ENCODE data around the gene CCDC51. TPM values are rescaled to one million over a fixed set of nuclear protein-coding genes. Genes with fewer than 3 reads are reported as not detected.

The CCDC51 gene
- polyA plus RNA-seq, 1 of the 3 experiments (the other 2 are of a cell fraction), result 24.2 TPM

- Histone ChIP-seq H3K9ac (no peak overlapping the region), H3K4me2 (no peak overlapping the region), H3K79me2 (ENCODE audit: insufficient read depth) (no peaks in the 10 kb centered on the region), H3K27ac (ENCODE audit: low read depth in 2 of 2, low read length in 1 of 2) (no peak overlapping the region), H3K27me3 (ENCODE audit: insufficient read depth) (no peaks in the 10 kb centered on the region), H3K4me1 (ENCODE audit: control insufficient read depth in 1 of 2, insufficient read depth in 2 of 2, low read depth in 1 of 2, low read length in 1 of 2) (peaks cover 6 to 12% of the 10 kb centered on the region in 2 experiments; a peak in 2 of 4 replicates), H3K4me3 (ENCODE audit: low read depth in 2 of 2, low read length in 1 of 2) (no peak overlapping the region), H2AFZ (ENCODE audit: low read depth) (no peak overlapping the region), H4K20me1 (ENCODE audit: insufficient read depth) (no peaks in the 10 kb centered on the region), H3K36me3 (replicated peaks in 1 of 2; ENCODE audit: control insufficient read depth in 1 of 2, insufficient read depth in 2 of 2, low read length in 1 of 2) (peaks cover 0 to 25% of the 10 kb centered on the region in 2 experiments), H3F3A (replicated peaks; ENCODE audit: insufficient read depth) (peaks cover 12% of the 10 kb centered on the region), H3K9me3 (no peaks in the 10 kb centered on the region), H3K9me2 (no peaks in the 10 kb centered on the region)
- POLR2A ChIA-PET, result interaction anchor here (1.1 kb wide), 1 partner anchor 26 kb away, joined by 3 read pairs; the partner anchor contains the start of gene PLXNB1
- TF ChIP-seq GATA2 (CRISPR knock-in tag; IDR thresholded peaks at IDR 0.05), result no peak
- TF ChIP-seq IRF3 (IDR thresholded peaks at IDR 0.05; ENCODE audit: low read depth, low read length), result no peak
- no peak for TF ChIP-seq POLR2AphosphoS5 (IDR thresholded peaks at IDR 0.05; ENCODE audit: low read depth, low read length)
- TF ChIP-seq MAX (IDR thresholded peaks at IDR 0.05; ENCODE audit: low read depth), result no peak
- no peak for TF ChIP-seq EZH2phosphoT487 (IDR thresholded peaks at IDR 0.05; ENCODE audit: borderline replicate concordance, low read depth)
- no peak for TF ChIP-seq PBX3 (IDR thresholded peaks at IDR 0.05)
- no peak for TF ChIP-seq TCF12 (IDR thresholded peaks at IDR 0.05)
- TF ChIP-seq EP300 (IDR thresholded peaks at IDR 0.05; ENCODE audit: borderline replicate concordance in 1 of 2, low read depth in 1 of 2, low read length in 1 of 2), result no peak
- no peak for TF ChIP-seq SIN3A (IDR thresholded peaks at IDR 0.05; ENCODE audit: borderline replicate concordance, low read depth, low read length)
- TF ChIP-seq RAD21 (IDR thresholded peaks at IDR 0.05; ENCODE audit: low read length), result no peak
- TF ChIP-seq YY1 (IDR thresholded peaks at IDR 0.05; ENCODE audit: low read depth), result no peak
- TF ChIP-seq MEF2A (IDR thresholded peaks at IDR 0.05; ENCODE audit: borderline replicate concordance, low read depth), result no peak
- WGBS (ENCODE audit: low lambda C conversion rate), result 93% methylated on average over 9 of the region's 15 CpGs
- peak; percentile 7 for DNase-seq
- CTCF ChIA-PET, result interaction anchor here (1.4 to 15.6 kb wide), 3 partner anchors 18 to 130 kb away, joined by 3 to 399 read pairs (median 7); partner anchors contain the start of gene PLXNB1
Observed at GRCh38 chr3:48403533-48404439, 36.1 kb downstream of the CCDC51 start.

- no peak overlapping the region for H3K4me2 ChIP-seq
- peaks cover 0 to 23% of the 10 kb centered on the region in 2 experiments for H3K36me3 ChIP-seq (replicated peaks in 1 of 2; ENCODE audit: control insufficient read depth in 1 of 2, insufficient read depth in 2 of 2, low read length in 1 of 2)
- no peak overlapping the region for H3K9ac ChIP-seq
- no peak overlapping the region for H3K4me3 ChIP-seq (ENCODE audit: low read depth in 2 of 2, low read length in 1 of 2)
- DNase-seq, result no peak
- 100% methylated on average over 1 of the region's 3 CpGs for WGBS (ENCODE audit: low lambda C conversion rate)
- CTCF ChIA-PET, result interaction anchor here (0.9 to 15.6 kb wide), 4 partner anchors 12 to 129 kb away, joined by 3 to 399 read pairs (median 3); partner anchors contain the start of genes FBXW12 and PLXNB1
- H3K9me3 ChIP-seq, result no peaks in the 10 kb centered on the region
- POLR2A ChIA-PET, result interaction anchor here (1.1 kb wide), 1 partner anchor 27 kb away, joined by 3 read pairs; the partner anchor contains the start of gene PLXNB1
- H3K27me3 ChIP-seq (ENCODE audit: insufficient read depth), result no peaks in the 10 kb centered on the region
- peak overlapping the region in 1 of 2 experiments; percentile 65; a peak in 2 of 4 replicates for H3K27ac ChIP-seq (ENCODE audit: low read depth in 2 of 2, low read length in 1 of 2)
- H3K9me2 ChIP-seq, result no peaks in the 10 kb centered on the region
- H3K79me2 ChIP-seq (ENCODE audit: insufficient read depth), result no peaks in the 10 kb centered on the region
- no peaks in the 10 kb centered on the region for H4K20me1 ChIP-seq (ENCODE audit: insufficient read depth)
- peaks cover 12% of the 10 kb centered on the region for H3F3A ChIP-seq (replicated peaks; ENCODE audit: insufficient read depth)
- peaks cover 6 to 21% of the 10 kb centered on the region in 2 experiments; a peak in 2 of 4 replicates for H3K4me1 ChIP-seq (ENCODE audit: control insufficient read depth in 1 of 2, insufficient read depth in 2 of 2, low read depth in 1 of 2, low read length in 1 of 2)
- H2AFZ ChIP-seq (ENCODE audit: low read depth), result no peak overlapping the region
- TF ChIP-seq CTCF (IDR thresholded peaks at IDR 0.05) (no peak), ZBTB33 (IDR thresholded peaks at IDR 0.05; ENCODE audit: borderline replicate concordance, low read depth) (no peak), RAD21 (IDR thresholded peaks at IDR 0.05; ENCODE audit: low read length) (no peak), FOSL2 (IDR thresholded peaks at IDR 0.05; ENCODE audit: borderline replicate concordance, low read depth) (no peak), YY1 (IDR thresholded peaks at IDR 0.05; ENCODE audit: low read depth) (no peak), GATA2 (CRISPR knock-in tag; IDR thresholded peaks at IDR 0.05) (no peak), POLR2AphosphoS5 (IDR thresholded peaks at IDR 0.05; ENCODE audit: low read depth, low read length) (no peak), NFIC (IDR thresholded peaks at IDR 0.05; ENCODE audit: borderline replicate concordance) (no peak), CHD2 (IDR thresholded peaks at IDR 0.05; ENCODE audit: low read length, partially characterized antibody) (no peak), NRF1 (IDR thresholded peaks at IDR 0.05; ENCODE audit: low read depth, low read length) (no peak)
Observed at GRCh38 chr3:48402907-48403306, 37.0 kb downstream of the CCDC51 start.
